D721Med (cell line): Measurements from ENCODE around the gene AMMECR1.

Experiments used
- DNase-seq: peaks from one replicate; pipeline ENCODE4 v3.0.0; 2011; ENCODE audit warnings: low spot score; ENCODE audit not compliant: insufficient read length
- FAIRE-seq: peaks from 2 replicates; lab custom pipeline; 2011; peaks lifted over from hg19 to GRCh38; lab: Jason Lieb, UNC
- CTCF ChIP-seq: IDR thresholded peaks from 2 replicates; pipeline ENCODE4 v1.5.1; 2012; ENCODE audit warnings: mild to moderate bottlenecking, control low read depth; ENCODE audit not compliant: insufficient read depth; ENCODE audit errors: missing control alignments

AMMECR1 gene

GRCh38 chrX:110311437-110312230 lies 6.3 kb downstream of the AMMECR1 start:
- TF ChIP-seq CTCF = no peak
- no peak for FAIRE-seq

GRCh38 chrX:110310896-110311295 lies 7.0 kb downstream of the AMMECR1 start:
- DNase-seq = no peak
- FAIRE-seq = no peak
- no peak for TF ChIP-seq CTCF

More at GRCh38 chrX:110311437-110312230, 6.3 kb downstream of the AMMECR1 start:
- DNase-seq = no peak

- TF ChIP-seq CTCF = no peak
- FAIRE-seq = no peak
These were observed 7.7 kb downstream of the AMMECR1 start for GRCh38 chrX:110310000-110310790.

GRCh38 chrX:110308220-110308619 lies 9.7 kb downstream of the AMMECR1 start:
- FAIRE-seq (no peak), DNase-seq (no peak)
- TF ChIP-seq CTCF = no peak

More at GRCh38 chrX:110310000-110310790, 7.7 kb downstream of the AMMECR1 start:
- no peak for DNase-seq

- TF ChIP-seq CTCF = no peak
- no peak for FAIRE-seq
- DNase-seq = no peak
These were observed 13.0 kb downstream of the AMMECR1 start for GRCh38 chrX:110304884-110305283.

GRCh38 chrX:110304371-110304770 lies 13.5 kb downstream of the AMMECR1 start:
- FAIRE-seq (no peak), DNase-seq (no peak)
- TF ChIP-seq CTCF = no peak
